Measurements from ENCODE around the gene BPIFA1.

DNA sequence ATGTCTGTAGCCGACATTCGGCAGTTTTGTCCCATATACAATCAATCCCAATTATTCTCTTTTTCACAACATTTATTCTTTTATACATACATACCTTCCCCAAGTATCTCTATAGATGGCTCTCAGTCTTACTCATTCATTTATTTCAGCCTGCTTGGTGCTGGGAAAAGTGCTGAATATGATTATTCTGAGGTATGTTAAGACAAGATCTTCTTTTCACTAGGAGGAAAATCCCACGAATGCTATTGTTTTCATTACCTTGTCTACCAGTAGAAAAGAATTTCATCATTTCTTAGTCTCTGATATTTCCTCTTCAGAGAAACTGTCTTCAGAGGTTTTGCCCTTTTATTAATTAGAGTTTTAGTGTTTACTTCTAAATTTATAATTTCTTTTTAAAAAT, 32.4 kb upstream of the BPIFA1 start:
- TF ChIP-seq CTCF (IDR thresholded peaks at IDR 0.05) (no peak), POLR2AphosphoS5 (IDR thresholded peaks at IDR 0.05) (no peak), POLR2A (IDR thresholded peaks at IDR 0.05) (no peak)
